ENCODE results near the gene CRYBB1. TPM values are rescaled to one million over a fixed set of nuclear protein-coding genes. Genes with fewer than 3 reads are reported as not detected.

The CRYBB1 gene
- total and polyA plus RNA-seq, 2 of the 13 experiments (the other 11 are each of a cell fraction or from before 2014, with no cell fraction given), result not detected

- TF ChIP-seq PBX3 (CRISPR knock-in tag; IDR thresholded peaks at IDR 0.05; ENCODE audit: borderline replicate concordance) (no peak), GPN1 (CRISPR knock-in tag; IDR thresholded peaks at IDR 0.05; ENCODE audit: borderline replicate concordance) (no peak), ZNF703 (CRISPR knock-in tag; IDR thresholded peaks at IDR 0.05; ENCODE audit: borderline replicate concordance) (no peak), MBD4 (IDR thresholded peaks at IDR 0.05; ENCODE audit: borderline replicate concordance, low read length) (no peak), SYNCRIP (IDR thresholded peaks at IDR 0.05; ENCODE audit: insufficient read depth, low read depth, low read length) (no peak), PPARG (CRISPR knock-in tag; conservative IDR thresholded peaks at IDR 0.05) (no peak), ZNF12 (CRISPR knock-in tag; IDR thresholded peaks at IDR 0.05) (no peak), MLXIP (CRISPR knock-in tag; IDR thresholded peaks at IDR 0.05; ENCODE audit: borderline replicate concordance) (no peak)
Observed at GRCh38 chr22:26610072-26610958, 7.5 kb downstream of the CRYBB1 start (continued).
